Forelimb muscle (tissue), 1 donor: ENCODE results near the gene TELO2. TPM values are rescaled to one million over a fixed set of nuclear protein-coding genes. Genes with fewer than 3 reads are reported as not detected.
"Not testable (repeated sequence)": the region's sequence is repeated elsewhere in the genome, so short reads cannot be mapped to it uniquely, and the experiment has no call there.

Source experiments
- DNase-seq: peaks from one replicate; pipeline ENCODE4 v3.0.0-alpha.2; 2013; ENCODE audit warnings: low read depth
- polyA plus RNA-seq: library from polyadenylated mRNA; unstranded; fragments of 120-200 nt; gene quantifications from one replicate; pipeline ENCODE4 v1.2.1, GENCODE V29; 2013; ENCODE audit not compliant: insufficient read length

The TELO2 gene
- polyA plus RNA-seq, 1 donor: 30.8 TPM

DNA sequence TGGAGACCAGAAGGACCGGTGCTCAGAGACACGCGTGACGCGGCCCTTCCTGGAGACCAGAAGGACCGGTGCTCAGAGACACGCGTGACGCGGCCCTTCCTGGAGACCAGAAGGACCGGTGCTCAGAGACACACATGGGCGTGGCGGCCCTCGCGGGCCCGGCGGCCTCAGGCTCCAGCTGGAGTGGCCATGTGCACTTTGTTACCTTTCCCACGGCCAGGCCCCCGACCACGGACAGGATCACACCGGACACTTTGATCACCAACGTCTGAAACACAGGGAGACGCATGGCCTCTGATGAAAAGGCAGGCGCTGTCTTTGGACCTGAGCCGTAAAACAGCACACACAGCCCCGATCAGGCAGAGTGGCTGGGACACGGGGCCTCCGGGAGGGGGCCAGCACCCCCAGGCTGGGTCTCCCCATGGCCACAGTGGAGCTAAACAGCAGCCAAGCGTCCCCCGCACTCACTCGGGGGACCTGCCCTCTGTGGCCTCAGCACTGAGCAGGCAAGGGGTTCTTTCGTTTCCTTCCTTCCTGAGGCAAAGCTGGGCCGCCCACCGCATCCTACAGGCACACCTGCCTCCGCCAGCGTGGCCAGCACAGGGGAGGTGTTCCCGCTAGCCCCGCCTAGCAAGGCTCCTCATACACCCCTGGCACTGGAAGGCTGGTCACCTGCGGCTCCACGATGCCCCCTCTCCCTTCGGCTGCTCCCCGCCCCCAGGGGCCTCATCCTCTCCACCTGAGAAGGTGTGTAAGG is 35.5 kb upstream of the TELO2 start:
- DNase-seq: no peak

DNA sequence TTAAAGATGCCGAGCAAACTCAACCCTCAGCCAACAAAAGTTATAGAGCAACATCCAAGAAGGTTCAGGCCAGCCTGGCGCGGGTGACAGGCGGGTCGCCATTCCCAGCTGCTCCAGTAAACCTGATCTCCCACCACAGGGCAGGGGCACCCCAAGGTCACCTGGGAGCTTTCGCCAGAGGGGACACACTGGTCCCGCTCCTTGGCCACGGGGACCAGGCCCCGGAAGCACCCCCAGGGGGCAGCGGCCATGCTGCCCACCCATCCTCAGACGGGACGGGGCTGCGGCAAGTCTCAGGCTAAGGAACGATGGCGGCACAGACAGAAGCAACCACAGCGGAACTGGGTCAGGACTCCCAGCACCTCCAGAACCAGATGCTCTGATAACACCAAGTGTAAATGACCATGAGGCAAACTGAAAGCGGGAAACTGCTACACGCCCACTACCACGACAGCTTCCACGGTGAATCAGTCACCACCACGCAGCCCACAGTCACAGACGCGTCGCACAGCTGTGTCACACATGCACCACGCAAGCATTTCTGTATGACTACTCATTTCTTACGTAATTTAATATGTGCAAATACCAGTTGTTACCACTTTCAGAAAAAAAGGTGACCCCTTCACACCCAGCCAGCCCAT is 34.7 kb upstream of the TELO2 start:
- DNase-seq: no peak

GRCh38 chr16:1458977-1459341 is 34.2 kb upstream of the TELO2 start:
- DNase-seq: no peak

DNA sequence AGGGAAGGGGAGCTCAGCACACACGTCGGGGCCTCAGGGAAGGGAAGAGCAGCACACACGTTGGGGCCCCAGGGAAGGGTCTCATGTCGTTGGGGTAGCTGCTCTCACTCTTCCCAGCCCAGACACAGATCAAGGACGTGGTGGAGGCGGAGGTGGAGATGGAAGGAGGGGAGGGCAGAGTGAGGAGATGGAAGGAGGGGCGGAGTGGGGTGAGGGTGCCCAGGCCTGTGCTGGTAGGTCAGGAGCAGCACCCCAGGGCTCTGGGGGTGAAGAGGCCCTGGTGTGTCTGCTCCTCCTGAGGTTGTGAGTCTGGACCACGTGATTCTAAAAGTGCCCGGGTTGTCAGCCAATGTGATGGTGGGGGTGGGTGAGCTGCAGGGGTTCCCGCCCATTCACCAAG is 33.2 kb upstream of the TELO2 start:
- no peak for DNase-seq

DNA sequence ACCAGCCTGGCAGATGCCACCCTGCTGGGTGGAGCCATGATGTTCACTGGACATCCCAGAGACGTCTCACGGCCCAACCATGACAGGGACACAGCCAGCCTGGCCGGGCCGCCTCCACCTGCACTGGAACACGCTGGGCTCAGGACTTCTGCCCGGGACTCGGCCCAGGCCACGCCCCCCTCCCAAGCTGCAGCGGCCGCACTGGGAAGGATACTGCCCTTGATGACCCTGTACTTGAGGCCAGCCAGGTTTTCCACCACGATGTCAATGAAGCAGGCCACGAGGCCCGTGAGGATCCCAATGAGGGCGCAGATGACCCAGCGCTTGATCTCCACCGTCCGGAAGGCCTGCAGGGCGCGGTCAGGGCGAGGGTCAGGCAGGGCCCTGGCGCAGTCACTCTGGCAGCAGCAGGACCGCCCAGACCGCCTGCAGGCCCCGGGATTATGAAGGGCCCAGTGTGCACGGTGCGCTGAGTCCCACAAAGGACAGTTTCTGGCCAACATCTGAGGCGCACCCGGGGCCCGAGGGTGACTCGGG is 32.5 kb upstream of the TELO2 start:
- no peak for DNase-seq

GRCh38 chr16:1461146-1461545 is 32.0 kb upstream of the TELO2 start:
- DNase-seq: no peak

- DNase-seq: no peak
These were observed 28.8 kb upstream of the TELO2 start for GRCh38 chr16:1464196-1464893.

DNA sequence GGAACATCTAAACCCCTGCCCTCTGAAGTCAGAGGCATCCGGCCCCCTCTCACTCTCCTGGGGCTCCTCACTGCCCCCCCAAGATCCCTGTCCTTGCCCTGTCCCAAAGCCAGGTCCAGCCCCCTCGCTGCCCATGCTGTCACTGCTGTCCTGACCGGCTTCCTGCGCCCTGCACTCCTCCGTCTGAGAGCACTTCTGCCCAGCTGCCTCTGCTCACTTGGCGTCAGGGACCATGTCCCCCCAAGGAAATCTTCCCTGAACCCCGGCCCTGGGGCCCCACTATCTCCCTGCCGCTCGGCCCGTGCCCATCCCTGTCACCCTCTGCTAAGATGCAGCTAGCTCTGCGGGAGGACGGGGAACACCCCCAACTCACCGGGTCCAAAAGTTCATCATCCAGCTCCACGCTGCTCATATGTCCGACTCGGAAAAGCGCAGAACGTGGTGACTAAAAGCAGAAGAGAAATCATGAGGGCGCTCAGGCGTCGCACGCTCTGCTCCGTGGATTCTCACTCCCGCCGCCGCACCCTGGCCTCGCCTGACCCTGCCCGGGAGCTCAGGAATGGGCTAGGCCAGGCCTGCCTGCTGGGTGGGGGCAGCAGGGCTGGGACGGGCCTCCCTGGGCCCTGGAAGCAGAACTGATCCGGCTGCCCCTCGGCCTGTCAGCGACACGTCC is 28.1 kb upstream of the TELO2 start:
- no peak for DNase-seq

- DNase-seq: no peak
These were observed 27.6 kb upstream of the TELO2 start for GRCh38 chr16:1465567-1465915.

- DNase-seq: no peak
These were observed 27.1 kb upstream of the TELO2 start for GRCh38 chr16:1466054-1466453.

GRCh38 chr16:1466968-1467521 is 26.1 kb upstream of the TELO2 start:
- no peak for DNase-seq

- no peak for DNase-seq
These were observed 24.7 kb upstream of the TELO2 start for GRCh38 chr16:1468426-1468810.

- DNase-seq: not testable (repeated sequence)
These were observed 24.0 kb upstream of the TELO2 start for GRCh38 chr16:1469141-1469540.

DNA sequence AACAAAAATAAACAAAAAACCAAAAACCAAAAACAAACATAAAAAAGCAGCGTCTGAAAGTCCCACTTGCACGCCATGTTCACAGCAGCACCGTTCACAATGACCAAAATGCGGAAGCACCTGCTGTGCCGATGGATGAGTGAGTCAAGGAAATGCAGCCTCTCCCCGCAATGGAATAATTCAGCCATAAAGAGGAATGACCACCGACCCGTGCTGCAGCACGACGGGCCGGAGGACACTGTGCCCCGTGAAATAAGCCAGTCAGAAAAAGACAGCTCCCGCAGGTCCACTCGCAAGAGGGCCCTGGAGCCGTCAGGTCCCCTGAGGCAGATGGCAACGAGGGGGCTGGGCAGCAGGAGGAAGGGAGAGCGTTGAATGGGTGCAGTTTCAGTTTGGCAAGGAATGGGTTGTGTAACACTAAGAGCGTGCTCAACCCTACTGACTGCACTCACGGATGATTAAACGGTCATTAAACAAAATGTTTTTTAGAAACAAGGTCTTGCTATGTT is 23.4 kb upstream of the TELO2 start:
- no peak for DNase-seq

GRCh38 chr16:1470481-1471251 is 22.5 kb upstream of the TELO2 start:
- no peak for DNase-seq

DNA sequence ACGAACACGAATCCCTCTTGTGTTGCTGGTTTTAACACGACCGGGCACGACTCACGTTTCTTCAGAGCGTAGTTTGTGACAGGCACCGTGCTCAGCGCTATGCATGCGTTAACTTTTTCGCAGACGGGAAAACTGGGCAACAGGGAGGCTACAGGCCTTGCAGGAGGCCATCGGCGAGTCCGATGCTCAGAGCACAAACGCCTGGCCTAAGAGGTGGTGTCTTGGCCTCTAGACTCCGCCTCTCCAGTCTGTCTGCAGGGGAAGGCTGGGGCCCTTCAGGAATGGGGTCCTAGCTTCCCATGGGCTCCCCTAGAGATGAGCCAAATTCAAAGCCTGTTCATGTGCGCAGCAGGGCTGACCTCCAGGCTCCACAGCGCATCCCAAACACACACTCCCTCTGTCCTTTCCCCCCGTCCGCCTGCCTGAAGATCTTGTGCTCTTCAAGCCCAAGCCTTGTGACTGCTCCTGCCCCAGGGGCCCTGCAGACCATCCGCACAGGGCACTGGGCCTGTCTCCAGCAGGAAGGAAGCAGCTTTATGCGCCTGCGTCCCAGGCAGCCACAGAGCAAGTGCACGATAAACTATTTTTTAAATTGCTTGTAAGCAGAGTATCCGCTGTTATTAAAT is 21.5 kb upstream of the TELO2 start:
- no peak for DNase-seq

DNA sequence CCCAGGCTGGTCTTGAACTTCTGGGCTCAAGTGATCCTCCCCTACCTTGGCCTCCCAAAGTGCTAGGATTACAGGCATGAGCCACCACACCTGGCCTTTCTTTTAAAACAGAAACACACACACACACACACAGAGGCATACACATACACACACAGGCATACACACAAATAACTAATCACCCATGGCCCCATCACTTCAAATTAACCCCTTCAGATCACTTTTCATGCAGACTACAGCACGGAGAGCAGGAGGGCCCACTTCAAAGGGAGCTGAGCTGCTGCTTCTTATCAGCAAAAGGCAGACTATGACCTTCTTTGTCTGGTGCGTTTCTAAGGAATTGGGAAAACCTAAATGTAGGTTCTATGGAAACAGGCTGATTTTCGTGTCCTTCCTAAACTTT is 20.2 kb upstream of the TELO2 start:
- DNase-seq: no peak

GRCh38 chr16:1474082-1474795 is 18.9 kb upstream of the TELO2 start:
- no peak for DNase-seq

GRCh38 chr16:1474796-1475551 is 18.2 kb upstream of the TELO2 start, which contains the start of gene CLCN7:
Gene CLCN7 (minus strand): TSS chr16:1475028. CDS start chr16:1474974, 54 bp downstream.
- DNase-seq: peak; percentile 44
